SJCRH30 (cell line): Measurements from ENCODE around the gene TIGD1. TPM values are rescaled to one million over a fixed set of nuclear protein-coding genes. Genes with fewer than 3 reads are reported as not detected.

Experiments
- DNase-seq, 2 experiments: peaks; one replicate each; pipeline ENCODE4 v3.0.0-alpha.2; 2015 to 2020
- H3K27ac ChIP-seq: fragments of 250-450 bp; sonication (Bioruptor Pico); 2 replicates; pipeline ENCODE4 v1.5.1; 2020; ENCODE audit warnings: mild to moderate bottlenecking, moderate library complexity
- H3K27me3 ChIP-seq: fragments of 250-450 bp; sonication (Bioruptor Pico); 2 replicates; pipeline ENCODE4 v1.5.1; 2020; ENCODE audit warnings: mild to moderate bottlenecking, moderate library complexity
- H3K36me3 ChIP-seq: fragments of 250-450 bp; sonication (Bioruptor Pico); 2 replicates; pipeline ENCODE4 v1.5.1; 2020; ENCODE audit warnings: mild to moderate bottlenecking, moderate library complexity
- H3K4me1 ChIP-seq: fragments of 250-450 bp; sonication (Bioruptor Pico); 2 replicates; pipeline ENCODE4 v1.5.1; 2020; ENCODE audit warnings: mild to moderate bottlenecking, moderate library complexity
- H3K4me3 ChIP-seq: fragments of 250-450 bp; sonication (Bioruptor Pico); 2 replicates; pipeline ENCODE4 v1.5.1; 2020; ENCODE audit warnings: mild to moderate bottlenecking, moderate library complexity
- H3K9me3 ChIP-seq: fragments of 250-450 bp; sonication (Bioruptor Pico); replicated peaks from 2 replicates; pipeline ENCODE4 v1.5.1; 2020; ENCODE audit warnings: mild to moderate bottlenecking, moderate library complexity
- total RNA-seq: library from RNA; depleted of rRNA; stranded (reverse); fragments of >200 nt; shearing (Covaris generic); gene quantifications from 2 replicates; pipeline ENCODE4 v1.2.3, GENCODE V29; 2014

The TIGD1 gene
- total RNA-seq, 1 experiment from 2014 or later: 13.5 TPM

- peaks cover 22% of the 10 kb centered on the region; the same call in 1 of the 2 replicates for H3K27me3 ChIP-seq
- H3K27ac ChIP-seq: no peak overlapping the region
- no peak overlapping the region for H3K4me3 ChIP-seq
- no peaks in the 10 kb centered on the region for H3K9me3 ChIP-seq
- H3K36me3 ChIP-seq: no peaks in the 10 kb centered on the region
- DNase-seq: no peak
- H3K4me1 ChIP-seq: peaks cover 23% of the 10 kb centered on the region; the same call in 1 of the 2 replicates
Observed at GRCh38 chr2:232513353-232513752, 37.0 kb downstream of the TIGD1 start.

- peaks cover 23% of the 10 kb centered on the region; the same call in 1 of the 2 replicates for H3K4me1 ChIP-seq
- peaks cover 27% of the 10 kb centered on the region; the same call in 1 of the 2 replicates for H3K27me3 ChIP-seq
- no peaks in the 10 kb centered on the region for H3K36me3 ChIP-seq
- no peaks in the 10 kb centered on the region for H3K9me3 ChIP-seq
- peak; percentile 59 for DNase-seq
- H3K27ac ChIP-seq: no peak overlapping the region
- no peak overlapping the region for H3K4me3 ChIP-seq
Observed at GRCh38 chr2:232512602-232513001, 37.8 kb downstream of the TIGD1 start.

- H3K9me3 ChIP-seq: no peaks in the 10 kb centered on the region
- peaks cover 36% of the 10 kb centered on the region for H3K27me3 ChIP-seq
- DNase-seq: no peak
- no peaks in the 10 kb centered on the region for H3K36me3 ChIP-seq
- no peak overlapping the region for H3K4me3 ChIP-seq
- no peak overlapping the region for H3K27ac ChIP-seq
- peaks cover 23% of the 10 kb centered on the region; the same call in 1 of the 2 replicates for H3K4me1 ChIP-seq
Observed at GRCh38 chr2:232511336-232511890, 38.9 kb downstream of the TIGD1 start.

- H3K27me3 ChIP-seq: peaks cover 66% of the 10 kb centered on the region
Observed at GRCh38 chr2:232508251-232508650, 42.1 kb downstream of the TIGD1 start.

GRCh38 chr2:232506709-232507108, 43.6 kb downstream of the TIGD1 start:
- peak in 1 of 2 experiments; percentile 26 for DNase-seq
- Histone ChIP-seq H3K27me3 (peaks cover 59% of the 10 kb centered on the region), H3K4me3 (no peak overlapping the region)

More at GRCh38 chr2:232508251-232508650, 42.1 kb downstream of the TIGD1 start:
- Histone ChIP-seq H3K9me3 (no peaks in the 10 kb centered on the region), H3K4me1 (peaks cover 23% of the 10 kb centered on the region; the same call in 1 of the 2 replicates), H3K4me3 (no peak overlapping the region), H3K27ac (no peak overlapping the region), H3K36me3 (no peaks in the 10 kb centered on the region)
- no peak for DNase-seq

GRCh38 chr2:232505856-232506255, 44.5 kb downstream of the TIGD1 start:
- peaks cover 11% of the 10 kb centered on the region; the same call in 1 of the 2 replicates for H3K4me1 ChIP-seq
- no peaks in the 10 kb centered on the region for H3K36me3 ChIP-seq
- H3K4me3 ChIP-seq: no peak overlapping the region
- H3K27me3 ChIP-seq: peaks cover 57% of the 10 kb centered on the region
- no peak for DNase-seq
- H3K9me3 ChIP-seq: no peaks in the 10 kb centered on the region
- no peak overlapping the region for H3K27ac ChIP-seq

More at GRCh38 chr2:232506709-232507108, 43.6 kb downstream of the TIGD1 start:
- Histone ChIP-seq H3K9me3 (no peaks in the 10 kb centered on the region), H3K36me3 (no peaks in the 10 kb centered on the region), H3K4me1 (peaks cover 11% of the 10 kb centered on the region; the same call in 1 of the 2 replicates), H3K27ac (no peak overlapping the region)

GRCh38 chr2:232504438-232504837, 45.9 kb downstream of the TIGD1 start:
- H3K9me3 ChIP-seq: no peaks in the 10 kb centered on the region
- no peak overlapping the region for H3K27ac ChIP-seq
- H3K27me3 ChIP-seq: peaks cover 61% of the 10 kb centered on the region
- peaks cover 11% of the 10 kb centered on the region; the same call in 1 of the 2 replicates for H3K4me1 ChIP-seq
- H3K36me3 ChIP-seq: no peaks in the 10 kb centered on the region
- DNase-seq: no peak
- H3K4me3 ChIP-seq: no peak overlapping the region

GRCh38 chr2:232503809-232504323, 46.5 kb downstream of the TIGD1 start:
- Histone ChIP-seq H3K4me3 (peak overlapping the region; percentile 59), H3K27me3 (peaks cover 58% of the 10 kb centered on the region), H3K9me3 (no peaks in the 10 kb centered on the region), H3K27ac (no peak overlapping the region), H3K4me1 (peaks cover 11% of the 10 kb centered on the region; the same call in 1 of the 2 replicates), H3K36me3 (no peaks in the 10 kb centered on the region)
- no peak for DNase-seq

- Histone ChIP-seq H3K9me3 (no peaks in the 10 kb centered on the region), H3K4me3 (peak overlapping the region; percentile 59), H3K27ac (no peak overlapping the region), H3K27me3 (peaks cover 51% of the 10 kb centered on the region), H3K4me1 (peaks cover 11% of the 10 kb centered on the region; the same call in 1 of the 2 replicates), H3K36me3 (no peaks in the 10 kb centered on the region)
- peak; percentile 61 to 70 for DNase-seq
Observed at GRCh38 chr2:232502911-232503808, 47.2 kb downstream of the TIGD1 start.

- Histone ChIP-seq H3K27ac (no peak overlapping the region), H3K4me1 (peaks cover 11% of the 10 kb centered on the region; the same call in 1 of the 2 replicates), H3K27me3 (peaks cover 48% of the 10 kb centered on the region), H3K36me3 (no peaks in the 10 kb centered on the region), H3K9me3 (no peaks in the 10 kb centered on the region), H3K4me3 (no peak overlapping the region)
- DNase-seq: no peak
Observed at GRCh38 chr2:232502511-232502910, 47.8 kb downstream of the TIGD1 start.

- Histone ChIP-seq H3K4me3 (no peak overlapping the region), H3K9me3 (no peaks in the 10 kb centered on the region), H3K4me1 (peaks cover 11% of the 10 kb centered on the region; the same call in 1 of the 2 replicates), H3K36me3 (no peaks in the 10 kb centered on the region), H3K27me3 (peaks cover 42% of the 10 kb centered on the region), H3K27ac (no peak overlapping the region)
- DNase-seq: no peak
Observed at GRCh38 chr2:232501794-232502390, 48.5 kb downstream of the TIGD1 start.

GRCh38 chr2:232501331-232501771, 49.0 kb downstream of the TIGD1 start:
- H3K36me3 ChIP-seq: no peaks in the 10 kb centered on the region
- peaks cover 11% of the 10 kb centered on the region; the same call in 1 of the 2 replicates for H3K4me1 ChIP-seq
- H3K27ac ChIP-seq: no peak overlapping the region
- H3K9me3 ChIP-seq: no peaks in the 10 kb centered on the region
- H3K27me3 ChIP-seq: peaks cover 40% of the 10 kb centered on the region
- no peak for DNase-seq
- no peak overlapping the region for H3K4me3 ChIP-seq

- H3K36me3 ChIP-seq: no peaks in the 10 kb centered on the region
- H3K9me3 ChIP-seq: no peaks in the 10 kb centered on the region
- no peaks in the 10 kb centered on the region; the same call in 1 of the 2 replicates for H3K4me1 ChIP-seq
- H3K27ac ChIP-seq: no peak overlapping the region
- peaks cover 19% of the 10 kb centered on the region for H3K27me3 ChIP-seq
- DNase-seq: no peak
- no peak overlapping the region for H3K4me3 ChIP-seq
Observed at GRCh38 chr2:232498452-232498851, 51.9 kb downstream of the TIGD1 start.
